NCI-H2107 treated with DMSO at 0.1 percent for 48 hours (cell line): ENCODE measurements around the gene CYP3A4.
"Not testable (repeated sequence)": the region's sequence is repeated elsewhere in the genome, so short reads cannot be mapped to it uniquely, and the experiment has no call there.

Experiments used
- DNase-seq: peaks from one replicate; lab custom pipeline; 2025; ENCODE audit not compliant: unreplicated experiment; lab: John Stamatoyannopoulos, UW

CYP3A4 gene

GRCh38 chr7:99793443-99793842 is 9.5 kb upstream of the CYP3A4 start:
- no peak for DNase-seq

GRCh38 chr7:99792967-99793366 is 9.0 kb upstream of the CYP3A4 start:
- DNase-seq, result no peak

GRCh38 chr7:99791667-99792369 is 7.8 kb upstream of the CYP3A4 start:
- no peak for DNase-seq

- DNase-seq, result no peak
Measured at GRCh38 chr7:99791021-99791420, 7.0 kb upstream of the CYP3A4 start.

- no peak for DNase-seq
Measured at GRCh38 chr7:99790407-99790806, 6.4 kb upstream of the CYP3A4 start.

- no peak for DNase-seq
Measured at GRCh38 chr7:99789441-99790070, 5.6 kb upstream of the CYP3A4 start.

GRCh38 chr7:99788554-99788953 is 4.6 kb upstream of the CYP3A4 start:
- no peak for DNase-seq

GRCh38 chr7:99786726-99787335 is 2.8 kb upstream of the CYP3A4 start:
- DNase-seq, result no peak

GRCh38 chr7:99785654-99786053 is 1.7 kb upstream of the CYP3A4 start:
- DNase-seq, result not testable (repeated sequence)

GRCh38 chr7:99782012-99782953 is 1.7 kb downstream of the CYP3A4 start:
- DNase-seq, result no peak

GRCh38 chr7:99780588-99780987 is 3.4 kb downstream of the CYP3A4 start:
- no peak for DNase-seq

GRCh38 chr7:99779949-99780348 is 4.0 kb downstream of the CYP3A4 start:
- DNase-seq, result no peak

- no peak for DNase-seq
Measured at GRCh38 chr7:99778880-99779279, 5.1 kb downstream of the CYP3A4 start.

- not testable (repeated sequence) for DNase-seq
Measured at GRCh38 chr7:99773395-99773794, 10.6 kb downstream of the CYP3A4 start.

- no peak for DNase-seq
Measured at GRCh38 chr7:99772565-99772964, 11.4 kb downstream of the CYP3A4 start.

GRCh38 chr7:99769494-99769893 is 14.5 kb downstream of the CYP3A4 start:
- DNase-seq, result not testable (repeated sequence)

GRCh38 chr7:99768471-99768870 is 15.5 kb downstream of the CYP3A4 start:
- DNase-seq, result no peak

GRCh38 chr7:99767662-99768061 is 16.3 kb downstream of the CYP3A4 start:
- no peak for DNase-seq

- DNase-seq, result no peak
Measured at GRCh38 chr7:99766484-99767099, 17.4 kb downstream of the CYP3A4 start.

- DNase-seq, result no peak
Measured at GRCh38 chr7:99764478-99764877, 19.5 kb downstream of the CYP3A4 start.
